AG04450 (cell line): ENCODE measurements around the gene COBLL1. TPM values are rescaled to one million over a fixed set of nuclear protein-coding genes. Genes with fewer than 3 reads are reported as not detected.

Experiments
- CTCF ChIA-PET: fragments of 300-600, 350-600 bp; formaldehyde crosslinking; extraction: SDS; loops from one replicate; lab custom pipeline; 2022; ENCODE audit warnings: antibody characterized with exemption, inconsistent platforms; lab: Charles Lee
- POLR2A ChIA-PET: fragments of 350-600 bp; formaldehyde crosslinking; extraction: SDS; loops from one replicate; lab custom pipeline; 2021; ENCODE audit warnings: antibody characterized with exemption, inconsistent platforms; lab: Yijun Ruan, JAX
- DNase-seq: peaks from one replicate; pipeline ENCODE4 v3.0.0-alpha.2; 2011; ENCODE audit warnings: low read depth, low spot score
- H3K27ac ChIP-seq: one replicate; pipeline ENCODE4 v1.5.1; 2012; ENCODE audit warnings: low read depth, low read length, control low read depth
- H3K27me3 ChIP-seq: one replicate; pipeline ENCODE4 v1.6.0; 2012; ENCODE audit warnings: low read length; ENCODE audit not compliant: control insufficient read depth, insufficient read depth
- H3K4me3 ChIP-seq: 2 replicates; pipeline ENCODE4 v1.5.1; 2011; ENCODE audit warnings: mild to moderate bottlenecking, low read depth, low read length, control low read depth
- H3K9me3 ChIP-seq: 2 replicates; pipeline ENCODE4 v1.5.1; 2012; ENCODE audit warnings: low read length; ENCODE audit not compliant: control insufficient read depth, insufficient read depth
- CTCF ChIP-seq: IDR thresholded peaks from 2 replicates; pipeline ENCODE4 v1.5.1; 2011; ENCODE audit warnings: low read depth, low read length, control low read depth, inconsistent platforms
- polyA plus RNA-seq: library from polyadenylated mRNA; depleted of rRNA; stranded (reverse); fragments of >200 nt; gene quantifications from 2 replicates; pipeline ENCODE4 v1.2.3, GENCODE V29; 2011

The COBLL1 gene
- polyA plus RNA-seq, 1 experiment, result 0.79 TPM

- no peak for DNase-seq
- H3K27ac ChIP-seq, result no peak overlapping the region
- no peaks in the 10 kb centered on the region for H3K9me3 ChIP-seq
- POLR2A ChIA-PET, result no interaction called here
- H3K27me3 ChIP-seq, result no peaks in the 10 kb centered on the region
- CTCF ChIA-PET, result no interaction called here
- TF ChIP-seq CTCF, result no peak
- H3K4me3 ChIP-seq, result no peak overlapping the region
Measured at GRCh38 chr2:164664070-164664469, 177.6 kb downstream of the COBLL1 start.

- ChIA-PET CTCF (no interaction called here), POLR2A (no interaction called here)
- Histone ChIP-seq H3K27ac (no peak overlapping the region), H3K9me3 (no peaks in the 10 kb centered on the region), H3K4me3 (no peak overlapping the region), H3K27me3 (no peaks in the 10 kb centered on the region)
- DNase-seq, result no peak
- TF ChIP-seq CTCF, result no peak
Measured at GRCh38 chr2:164662868-164663631, 178.6 kb downstream of the COBLL1 start.

GRCh38 chr2:164662066-164662465 lies 179.6 kb downstream of the COBLL1 start:
- POLR2A ChIA-PET, result no interaction called here
- DNase-seq, result no peak
- CTCF ChIA-PET, result interaction anchor here (1.3 kb wide), 1 partner anchor 102 kb away, joined by 3 read pairs; no protein-coding TSS in a partner anchor

GRCh38 chr2:164661349-164661748 lies 180.3 kb downstream of the COBLL1 start:
- no peak for TF ChIP-seq CTCF
- Histone ChIP-seq H3K9me3 (no peaks in the 10 kb centered on the region), H3K4me3 (no peak overlapping the region), H3K27ac (no peak overlapping the region), H3K27me3 (no peaks in the 10 kb centered on the region)
- POLR2A ChIA-PET, result no interaction called here
- no peak for DNase-seq
- CTCF ChIA-PET, result interaction anchor here (1.3 kb wide), 1 partner anchor 101 kb away, joined by 3 read pairs; no protein-coding TSS in a partner anchor

More at GRCh38 chr2:164662066-164662465, 179.6 kb downstream of the COBLL1 start:
- Histone ChIP-seq H3K27me3 (no peaks in the 10 kb centered on the region), H3K27ac (no peak overlapping the region), H3K9me3 (no peaks in the 10 kb centered on the region), H3K4me3 (no peak overlapping the region)
- no peak for TF ChIP-seq CTCF

- Histone ChIP-seq H3K4me3 (no peak overlapping the region), H3K27ac (no peak overlapping the region), H3K9me3 (no peaks in the 10 kb centered on the region), H3K27me3 (no peaks in the 10 kb centered on the region)
- CTCF ChIA-PET, result interaction anchor here (1.0 to 1.8 kb wide), 2 partner anchors 60 to 97 kb away, joined by 4 to 5 read pairs; no protein-coding TSS in a partner anchor
- POLR2A ChIA-PET, result no interaction called here
- DNase-seq, result peak; percentile 13
- TF ChIP-seq CTCF, result no peak
Measured at GRCh38 chr2:164657129-164657528, 184.5 kb downstream of the COBLL1 start.
